DOHH2 (cell line): ENCODE measurements around the gene VWA5A.

Experiments
- EZH2phosphoT487 ChIP-seq: fragments of 200-600 bp; sonication (generic); IDR thresholded peaks from 2 replicates; pipeline ENCODE4 v1.6.1; 2017; ENCODE audit warnings: borderline replicate concordance, mild to moderate bottlenecking, antibody characterized with exemption, low read length, moderate library complexity, mixed read lengths
- TF ChIP-seq, protein P1 (sequence below): fragments of 200-600 bp; sonication (generic); IDR thresholded peaks from one replicate; pipeline ENCODE4 v1.5.1; 2014; ENCODE audit warnings: antibody characterized with exemption, mild to moderate bottlenecking, low read depth, low read length; ENCODE audit not compliant: poor library complexity, severe bottlenecking

DNA sequence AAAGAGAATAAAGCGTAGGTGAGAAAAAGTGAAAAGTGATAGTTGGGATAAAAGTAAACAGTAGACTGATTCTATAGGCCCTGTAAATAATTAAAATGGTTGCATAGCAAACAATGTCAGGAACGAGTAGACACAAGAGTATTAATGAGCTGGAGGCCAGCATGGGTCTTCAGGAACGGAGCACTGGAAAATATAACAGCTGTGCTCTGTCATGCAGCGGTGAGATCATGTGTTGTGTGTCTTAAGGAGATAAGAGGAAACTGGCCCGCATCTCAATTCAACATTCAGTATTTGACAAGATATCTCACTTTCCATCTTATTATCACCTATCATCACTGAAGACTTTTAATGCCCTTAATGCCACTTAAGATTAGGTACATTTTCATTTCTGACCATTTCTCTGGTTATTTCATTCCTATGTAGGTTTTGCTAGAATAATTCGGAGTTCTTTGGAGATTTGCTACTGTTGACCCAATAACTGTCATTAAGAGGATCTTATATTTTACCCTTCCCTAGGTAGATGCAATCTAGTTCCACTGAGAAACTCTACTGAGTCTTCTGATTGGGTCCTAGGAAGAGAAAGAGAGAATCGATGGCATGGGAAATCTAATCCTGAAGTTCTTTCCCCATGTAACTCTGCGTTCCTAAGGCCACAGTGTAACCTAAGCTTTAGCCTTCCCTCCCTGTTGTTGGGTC lies 35.5 kb upstream of the VWA5A start:
- TF ChIP-seq, protein P1, sequence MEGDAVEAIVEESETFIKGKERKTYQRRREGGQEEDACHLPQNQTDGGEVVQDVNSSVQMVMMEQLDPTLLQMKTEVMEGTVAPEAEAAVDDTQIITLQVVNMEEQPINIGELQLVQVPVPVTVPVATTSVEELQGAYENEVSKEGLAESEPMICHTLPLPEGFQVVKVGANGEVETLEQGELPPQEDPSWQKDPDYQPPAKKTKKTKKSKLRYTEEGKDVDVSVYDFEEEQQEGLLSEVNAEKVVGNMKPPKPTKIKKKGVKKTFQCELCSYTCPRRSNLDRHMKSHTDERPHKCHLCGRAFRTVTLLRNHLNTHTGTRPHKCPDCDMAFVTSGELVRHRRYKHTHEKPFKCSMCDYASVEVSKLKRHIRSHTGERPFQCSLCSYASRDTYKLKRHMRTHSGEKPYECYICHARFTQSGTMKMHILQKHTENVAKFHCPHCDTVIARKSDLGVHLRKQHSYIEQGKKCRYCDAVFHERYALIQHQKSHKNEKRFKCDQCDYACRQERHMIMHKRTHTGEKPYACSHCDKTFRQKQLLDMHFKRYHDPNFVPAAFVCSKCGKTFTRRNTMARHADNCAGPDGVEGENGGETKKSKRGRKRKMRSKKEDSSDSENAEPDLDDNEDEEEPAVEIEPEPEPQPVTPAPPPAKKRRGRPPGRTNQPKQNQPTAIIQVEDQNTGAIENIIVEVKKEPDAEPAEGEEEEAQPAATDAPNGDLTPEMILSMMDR, result no peak
- TF ChIP-seq EZH2phosphoT487, result no peak
